ENCODE results near the gene SDF4. TPM values are rescaled to one million over a fixed set of nuclear protein-coding genes. Genes with fewer than 3 reads are reported as not detected.
A peak's percentile ranks its signal among the peaks of the same experiment; 100 is the strongest.

SDF4 gene
- total RNA-seq, 3 donors from 2014 or later (not counting 1 experiment from before 2014, with no cell fraction given): 176 to 211 (median 184) TPM

GRCh38 chr1:1230656-1231399, 973 bp downstream of the SDF4 start:
- intact Hi-C loops (cut with micrococcal nuclease): loop anchor here (2.0 kb wide), 1 partner anchor 16 kb away; the partner anchor contains the start of gene TNFRSF4
- Histone ChIP-seq H3K27ac (ENCODE audit: low read length) (peak overlapping the region; percentile 76), H3K9me3 (ENCODE audit: control insufficient read depth, insufficient read depth, low read length) (no peaks in the 10 kb centered on the region), H3K36me3 (ENCODE audit: control insufficient read depth, insufficient read depth, low read length) (peaks cover 38% of the 10 kb centered on the region), H3K4me3 (ENCODE audit: low read length) (peak overlapping the region; percentile 89), H3K27me3 (ENCODE audit: control insufficient read depth, insufficient read depth, low read length) (no peaks in the 10 kb centered on the region), H3K4me1 (ENCODE audit: control insufficient read depth, insufficient read depth, low read length) (peaks cover 50% of the 10 kb centered on the region)
- Mint-ChIP-seq H3K4me1 (peaks cover 28 to 33% of the 10 kb centered on the region in 2 donors), H3K4me3 (peak overlapping the region; percentile 95), H3K9me3 (no peaks in the 10 kb centered on the region), H3K27me3 (ENCODE audit: low read depth in 2 of 2) (no peaks in the 10 kb centered on the region), H3K27ac (peak overlapping the region; percentile 82 to 88), H3K36me3 (no peaks in the 10 kb centered on the region)
- TF ChIP-seq CTCF (IDR thresholded peaks at IDR 0.05): no peak
- peak in 1 of 2 donors; percentile 47 for DNase-seq
- ATAC-seq: no peak
- WGBS (ENCODE audit: insufficient coverage): 19% methylated on average over 23 of the region's 24 CpGs

GRCh38 chr1:1229770-1230169, 2.0 kb downstream of the SDF4 start:
- intact Hi-C loops (cut with micrococcal nuclease): loop anchor here (2.0 kb wide), 1 partner anchor 15 kb away; the partner anchor contains the start of gene TNFRSF4
- DNase-seq (no peak), ATAC-seq (no peak)
- Histone ChIP-seq H3K27ac (ENCODE audit: low read length) (no peak overlapping the region), H3K4me1 (ENCODE audit: control insufficient read depth, insufficient read depth, low read length) (peaks cover 50% of the 10 kb centered on the region), H3K36me3 (ENCODE audit: control insufficient read depth, insufficient read depth, low read length) (peaks cover 44% of the 10 kb centered on the region), H3K27me3 (ENCODE audit: control insufficient read depth, insufficient read depth, low read length) (no peaks in the 10 kb centered on the region), H3K4me3 (ENCODE audit: low read length) (no peak overlapping the region), H3K9me3 (ENCODE audit: control insufficient read depth, insufficient read depth, low read length) (no peaks in the 10 kb centered on the region)
- peak overlapping the region; percentile 68 for H3K4me3 Mint-ChIP-seq
- no peaks in the 10 kb centered on the region for H3K36me3 Mint-ChIP-seq
- WGBS (ENCODE audit: insufficient coverage): 90% methylated on average over 19 of the region's 19 CpGs
- H3K27me3 Mint-ChIP-seq (ENCODE audit: low read depth in 2 of 2): no peaks in the 10 kb centered on the region
- no peaks in the 10 kb centered on the region for H3K9me3 Mint-ChIP-seq
- H3K27ac Mint-ChIP-seq: peak overlapping the region; percentile 25 to 88
- TF ChIP-seq CTCF (IDR thresholded peaks at IDR 0.05): no peak
- H3K4me1 Mint-ChIP-seq: peaks cover 28 to 38% of the 10 kb centered on the region in 2 donors

- Histone ChIP-seq H3K9me3 (ENCODE audit: control insufficient read depth, insufficient read depth, low read length) (no peaks in the 10 kb centered on the region), H3K4me1 (ENCODE audit: control insufficient read depth, insufficient read depth, low read length) (peaks cover 48% of the 10 kb centered on the region), H3K36me3 (ENCODE audit: control insufficient read depth, insufficient read depth, low read length) (peaks cover 49% of the 10 kb centered on the region), H3K4me3 (ENCODE audit: low read length) (no peak overlapping the region), H3K27ac (ENCODE audit: low read length) (no peak overlapping the region), H3K27me3 (ENCODE audit: control insufficient read depth, insufficient read depth, low read length) (no peaks in the 10 kb centered on the region)
- no peak overlapping the region for H3K4me3 Mint-ChIP-seq
- no peak overlapping the region for H3K27ac Mint-ChIP-seq
- H3K27me3 Mint-ChIP-seq (ENCODE audit: low read depth in 2 of 2): no peaks in the 10 kb centered on the region
- TF ChIP-seq CTCF (IDR thresholded peaks at IDR 0.05): no peak
- intact Hi-C loops (cut with micrococcal nuclease): no loop called here
- DNase-seq (no peak), ATAC-seq (no peak)
- WGBS (ENCODE audit: insufficient coverage): 80% methylated on average over 28 of the region's 28 CpGs
- H3K4me1 Mint-ChIP-seq: peaks cover 23 to 35% of the 10 kb centered on the region in 2 donors
- no peaks in the 10 kb centered on the region for H3K9me3 Mint-ChIP-seq
- no peaks in the 10 kb centered on the region for H3K36me3 Mint-ChIP-seq
These were observed 3.0 kb downstream of the SDF4 start for GRCh38 chr1:1228596-1229321.

Data from natural killer cell (primary cell).